GM12875 (cell line): Measurements from ENCODE around the gene TRABD2A.
A peak's percentile ranks its signal among the peaks of the same experiment; 100 is the strongest.

Experiments used
- H3K4me3 ChIP-seq: one replicate; pipeline ENCODE4 v1.5.1; 2011; ENCODE audit warnings: low read depth, low read length, control low read depth
- TF ChIP-seq, protein P1 (sequence below): IDR thresholded peaks from 2 replicates; pipeline ENCODE4 v1.5.1; 2011; ENCODE audit warnings: low read depth, mild to moderate bottlenecking, control low read depth, inconsistent platforms, low read length, moderate library complexity, borderline replicate concordance; ENCODE audit not compliant: insufficient read depth

The TRABD2A gene

DNA sequence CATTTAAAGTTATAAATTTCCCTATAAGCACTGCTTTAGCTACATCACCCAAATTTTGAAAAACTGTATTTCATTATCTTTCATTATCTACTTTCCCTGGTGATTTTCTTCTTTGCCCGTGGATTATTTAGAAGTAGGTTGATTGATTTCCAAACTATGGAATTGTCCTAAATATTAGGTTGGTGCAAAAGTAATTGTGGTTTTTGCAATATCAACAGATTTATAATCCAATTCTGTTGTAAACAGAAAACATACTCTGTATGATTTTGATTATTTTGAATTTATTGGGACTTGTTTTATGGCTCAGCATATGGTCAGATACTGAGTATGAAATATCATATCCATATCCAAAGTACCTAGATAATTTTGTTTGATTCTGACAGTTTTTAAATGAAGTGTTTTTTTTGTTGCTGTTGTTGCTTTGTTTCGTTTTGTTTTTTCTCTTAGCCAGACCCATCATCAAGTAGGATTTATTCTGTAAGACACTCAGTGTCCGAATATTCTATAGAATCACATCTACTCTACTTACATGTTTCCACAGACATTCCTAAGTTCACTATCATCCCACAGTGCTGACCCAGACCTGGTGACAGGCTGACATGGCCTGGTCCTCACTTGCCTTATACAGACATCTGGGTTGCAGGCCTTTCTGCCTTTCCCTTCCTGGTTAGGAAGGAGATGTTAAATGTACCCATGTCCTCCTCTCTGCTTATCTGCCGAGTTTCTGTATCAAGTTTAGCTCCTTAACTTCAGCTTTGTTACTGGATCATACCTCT, 2.1 kb upstream of the TRABD2A start:
- no peak overlapping the region for H3K4me3 ChIP-seq
- TF ChIP-seq, protein P1, sequence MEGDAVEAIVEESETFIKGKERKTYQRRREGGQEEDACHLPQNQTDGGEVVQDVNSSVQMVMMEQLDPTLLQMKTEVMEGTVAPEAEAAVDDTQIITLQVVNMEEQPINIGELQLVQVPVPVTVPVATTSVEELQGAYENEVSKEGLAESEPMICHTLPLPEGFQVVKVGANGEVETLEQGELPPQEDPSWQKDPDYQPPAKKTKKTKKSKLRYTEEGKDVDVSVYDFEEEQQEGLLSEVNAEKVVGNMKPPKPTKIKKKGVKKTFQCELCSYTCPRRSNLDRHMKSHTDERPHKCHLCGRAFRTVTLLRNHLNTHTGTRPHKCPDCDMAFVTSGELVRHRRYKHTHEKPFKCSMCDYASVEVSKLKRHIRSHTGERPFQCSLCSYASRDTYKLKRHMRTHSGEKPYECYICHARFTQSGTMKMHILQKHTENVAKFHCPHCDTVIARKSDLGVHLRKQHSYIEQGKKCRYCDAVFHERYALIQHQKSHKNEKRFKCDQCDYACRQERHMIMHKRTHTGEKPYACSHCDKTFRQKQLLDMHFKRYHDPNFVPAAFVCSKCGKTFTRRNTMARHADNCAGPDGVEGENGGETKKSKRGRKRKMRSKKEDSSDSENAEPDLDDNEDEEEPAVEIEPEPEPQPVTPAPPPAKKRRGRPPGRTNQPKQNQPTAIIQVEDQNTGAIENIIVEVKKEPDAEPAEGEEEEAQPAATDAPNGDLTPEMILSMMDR = no peak

DNA sequence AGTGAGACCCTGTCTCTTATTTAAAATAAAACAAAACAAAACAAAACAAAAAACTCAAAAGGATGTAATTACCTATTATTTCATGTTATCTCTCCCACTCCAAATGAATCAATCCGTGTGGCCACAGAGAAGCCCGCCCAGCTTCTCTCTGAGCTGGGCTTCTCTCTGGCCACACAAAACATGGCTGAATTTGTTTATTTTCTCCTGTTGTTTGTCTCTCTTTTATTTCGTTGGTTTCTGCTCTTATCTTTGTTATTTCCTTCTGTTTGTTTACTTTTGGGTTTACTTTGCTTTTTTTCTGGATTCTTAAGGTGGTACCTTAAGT, 1.5 kb upstream of the TRABD2A start:
- TF ChIP-seq, protein P1 = no peak
- no peak overlapping the region for H3K4me3 ChIP-seq

DNA sequence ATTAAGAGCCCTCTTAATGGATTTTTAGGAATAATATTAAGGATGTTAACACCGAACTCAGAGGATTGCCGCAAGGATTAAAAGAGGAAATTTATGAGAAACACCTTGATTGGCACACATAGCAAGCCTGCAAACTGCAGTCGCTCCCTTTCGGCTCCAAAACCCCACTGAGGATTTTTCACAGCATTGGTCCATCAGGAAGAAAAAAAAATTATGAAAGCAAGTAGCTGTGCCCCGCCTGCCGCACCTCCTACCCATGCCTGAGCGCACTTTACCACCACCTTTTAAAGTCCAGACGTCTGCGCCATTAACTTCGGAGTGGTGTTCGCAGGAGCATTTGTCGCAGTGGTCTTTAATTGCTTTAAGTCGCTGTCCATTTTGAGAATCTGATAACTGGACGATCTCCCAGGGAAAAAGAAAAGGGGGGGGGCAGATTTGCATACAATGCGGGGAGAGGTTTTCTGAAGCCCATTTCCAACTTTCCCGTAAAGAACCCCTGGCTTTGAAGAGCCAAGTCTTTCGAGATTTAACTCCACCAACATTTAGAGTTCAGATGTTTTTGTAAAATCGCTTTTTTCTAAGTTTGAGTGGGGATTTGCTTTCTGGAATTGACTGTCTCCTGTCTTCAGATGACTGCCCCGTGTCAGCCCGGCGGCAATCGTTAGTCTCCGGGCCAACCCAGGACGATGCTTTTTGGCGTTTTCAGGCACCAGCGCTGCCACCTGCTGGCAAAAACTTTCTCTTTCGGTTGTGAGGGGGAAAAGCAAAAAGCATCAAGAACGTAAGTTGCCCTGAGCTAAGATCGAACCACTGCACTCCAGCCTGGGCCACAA, 913 bp upstream of the TRABD2A start:
- TF ChIP-seq, protein P1 = peak; percentile 72; the same call in 1 of the 2 replicates
- H3K4me3 ChIP-seq = peak overlapping the region; percentile 18

DNA sequence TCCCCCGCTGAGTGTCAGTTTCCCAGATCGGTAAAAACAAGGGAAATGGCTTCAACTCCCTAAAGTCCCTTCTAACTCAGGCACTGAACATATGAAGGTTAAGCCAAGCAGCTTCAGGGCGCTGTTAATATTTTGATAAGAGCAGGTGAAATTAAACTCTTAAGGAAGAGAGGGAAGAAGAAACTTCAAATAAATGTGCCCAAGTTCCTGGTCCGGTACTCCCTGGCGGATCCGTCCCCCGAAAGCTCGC, 564 bp downstream of the TRABD2A start:
- H3K4me3 ChIP-seq = peak overlapping the region; percentile 31
- TF ChIP-seq, protein P1 = no peak

DNA sequence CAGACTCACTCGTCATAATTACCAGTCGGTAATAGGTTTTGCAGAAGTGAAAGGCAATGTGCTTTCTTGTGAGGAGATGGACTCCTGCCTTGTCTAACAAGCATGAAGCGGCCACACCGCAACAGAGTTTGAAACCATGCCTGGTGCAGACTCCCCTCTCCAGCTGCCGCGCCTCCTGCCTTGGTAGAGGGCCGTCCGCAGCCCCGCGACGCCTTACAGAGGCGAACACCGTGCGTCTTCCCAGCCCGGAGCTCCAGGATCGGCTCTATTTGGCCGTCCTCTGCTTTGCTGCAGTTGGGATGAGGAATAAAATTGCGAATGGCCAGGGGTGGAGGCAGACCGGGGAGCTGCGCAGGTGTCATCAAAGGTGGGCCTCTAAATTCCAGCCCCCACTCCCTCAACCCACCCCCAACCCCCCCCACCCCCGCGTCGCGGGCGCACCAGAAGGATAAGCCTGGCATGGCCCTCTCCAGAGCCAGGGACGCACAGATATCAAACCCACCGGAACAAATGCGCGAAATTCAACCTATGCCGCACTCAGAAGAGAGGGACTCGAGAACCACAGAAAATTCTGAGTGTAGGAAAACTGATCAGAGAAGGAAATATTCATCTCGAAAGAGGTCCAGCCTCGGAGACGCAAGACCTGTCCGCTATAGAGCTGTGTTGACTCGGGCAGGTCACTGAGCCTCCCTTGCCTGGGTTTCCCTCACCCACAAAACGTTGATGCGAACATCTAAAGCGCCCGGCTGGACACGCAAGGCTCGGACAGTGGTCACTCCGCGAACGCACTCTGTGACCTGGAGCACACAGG, 1.1 kb downstream of the TRABD2A start:
- TF ChIP-seq, protein P1 = no peak
- no peak overlapping the region for H3K4me3 ChIP-seq

DNA sequence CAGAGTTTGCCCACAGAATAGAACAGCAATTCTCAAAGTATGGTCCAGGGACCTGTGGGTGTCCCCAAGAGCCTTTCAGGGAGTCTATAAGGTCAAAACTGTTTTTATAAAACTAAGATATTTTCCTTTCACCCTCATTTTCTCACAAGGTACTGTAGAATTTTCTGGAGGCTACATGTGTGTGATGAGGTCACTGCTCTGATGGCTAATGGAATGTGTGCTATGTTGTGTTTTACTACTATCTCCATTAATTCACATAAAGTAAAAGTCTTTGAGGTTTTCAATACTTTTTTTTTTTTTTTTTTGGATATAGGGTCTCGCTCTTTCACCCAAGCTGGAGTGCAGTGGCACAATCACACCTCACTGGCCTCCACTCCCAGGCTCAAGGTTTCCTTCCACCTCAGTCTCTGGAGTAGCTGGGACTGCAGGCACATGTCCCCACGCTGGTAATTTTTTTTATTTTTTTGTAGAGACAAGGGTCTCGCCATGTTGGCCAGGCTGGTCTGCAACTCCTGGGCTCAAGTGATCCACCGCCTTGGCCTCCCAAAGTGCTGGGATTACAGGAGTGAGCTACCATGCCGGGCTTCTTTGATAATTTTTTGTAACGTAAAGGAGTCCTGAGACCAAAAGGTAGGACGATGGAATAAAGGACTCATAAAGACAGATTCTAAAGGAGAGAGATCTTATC, 1.8 kb downstream of the TRABD2A start:
- no peak overlapping the region for H3K4me3 ChIP-seq

More for the DNA sequence above, 1.8 kb downstream of the TRABD2A start:
- TF ChIP-seq, protein P1 = no peak
